Osteoblast (primary cell): ENCODE data around the gene CDH11. TPM values are rescaled to one million over a fixed set of nuclear protein-coding genes. Genes with fewer than 3 reads are reported as not detected.

ENCODE experiments used
- DNase-seq: peaks from one replicate; pipeline ENCODE4 v3.0.0; 2011; ENCODE audit warnings: low spot score, mixed read lengths; ENCODE audit not compliant: insufficient read length; ENCODE audit errors: missing footprints
- H2AFZ ChIP-seq: 2 replicates; pipeline ENCODE4 v1.6.0; 2011; ENCODE audit warnings: mild to moderate bottlenecking, low read length
- H3K27ac ChIP-seq: 2 replicates; pipeline ENCODE4 v1.5.1; 2011; ENCODE audit warnings: mild to moderate bottlenecking, low read depth, low read length, moderate library complexity
- H3K27me3 ChIP-seq: 2 replicates; pipeline ENCODE4 v1.6.0; 2012; ENCODE audit warnings: mild to moderate bottlenecking, control low read depth, inconsistent platforms, low read length, moderate library complexity; ENCODE audit not compliant: insufficient read depth
- H3K36me3 ChIP-seq: 2 replicates; pipeline ENCODE4 v1.5.1; 2011; ENCODE audit warnings: mild to moderate bottlenecking, low read length, control low read depth, moderate library complexity; ENCODE audit not compliant: insufficient read depth
- H3K4me1 ChIP-seq: 2 replicates; pipeline ENCODE4 v1.5.1; 2011; ENCODE audit warnings: mild to moderate bottlenecking, low read length, control low read depth, moderate library complexity; ENCODE audit not compliant: insufficient read depth
- H3K4me2 ChIP-seq: 2 replicates; pipeline ENCODE4 v1.6.0; 2011; ENCODE audit warnings: mild to moderate bottlenecking, low read length; ENCODE audit not compliant: insufficient read depth
- H3K4me3 ChIP-seq: fragments of 200-600 bp; sonication (generic); 3 replicates; pipeline ENCODE4 v1.5.1; 2012; ENCODE audit warnings: mild to moderate bottlenecking, low read length, inconsistent platforms; ENCODE audit not compliant: insufficient read depth
- H3K79me2 ChIP-seq: 2 replicates; pipeline ENCODE4 v1.6.0; 2012; ENCODE audit warnings: mild to moderate bottlenecking, low read length, control low read depth, inconsistent platforms; ENCODE audit not compliant: insufficient read depth
- H3K9me3 ChIP-seq: 2 replicates; pipeline ENCODE4 v1.5.1; 2011; ENCODE audit warnings: low read depth, low read length, control low read depth
- H4K20me1 ChIP-seq: 2 replicates; pipeline ENCODE4 v1.6.0; 2012; ENCODE audit warnings: mild to moderate bottlenecking, low read length, control low read depth; ENCODE audit not compliant: insufficient read depth
- CTCF ChIP-seq: IDR thresholded peaks from 2 replicates; pipeline ENCODE4 v1.5.1; 2011; ENCODE audit warnings: mild to moderate bottlenecking, low read depth, low read length, moderate library complexity; ENCODE audit errors: extremely low read depth
- total RNA-seq: library from RNA; depleted of rRNA; stranded (reverse); fragments of >200 nt; gene quantifications from 2 replicates; pipeline ENCODE4 v1.2.3, GENCODE V29; 2012

Gene CDH11
- total RNA-seq, 1 donor: 1,116 TPM

GRCh38 chr16:64977206-64977920, 144.5 kb downstream of the CDH11 start:
- no peaks in the 10 kb centered on the region for H3K27me3 ChIP-seq
- no peak overlapping the region for H3K4me2 ChIP-seq
- no peaks in the 10 kb centered on the region for H3K9me3 ChIP-seq
- H2AFZ ChIP-seq: no peak overlapping the region
- H3K4me3 ChIP-seq: no peak overlapping the region
- no peaks in the 10 kb centered on the region for H4K20me1 ChIP-seq
- no peak overlapping the region for H3K27ac ChIP-seq
- no peak for DNase-seq
- H3K36me3 ChIP-seq: peaks cover 94% of the 10 kb centered on the region
- TF ChIP-seq CTCF: no peak
- peaks cover 33% of the 10 kb centered on the region for H3K79me2 ChIP-seq
- H3K4me1 ChIP-seq: no peaks in the 10 kb centered on the region

- Histone ChIP-seq H2AFZ (no peak overlapping the region), H3K79me2 (peaks cover 28% of the 10 kb centered on the region), H3K4me2 (no peak overlapping the region), H3K36me3 (peaks cover 94% of the 10 kb centered on the region), H3K27ac (no peak overlapping the region), H3K4me3 (no peak overlapping the region), H4K20me1 (no peaks in the 10 kb centered on the region), H3K27me3 (no peaks in the 10 kb centered on the region), H3K4me1 (no peaks in the 10 kb centered on the region), H3K9me3 (no peaks in the 10 kb centered on the region)
- no peak for DNase-seq
- TF ChIP-seq CTCF: no peak
Measured at GRCh38 chr16:64975821-64976220, 146.0 kb downstream of the CDH11 start.

GRCh38 chr16:64974381-64974780, 147.5 kb downstream of the CDH11 start:
- no peaks in the 10 kb centered on the region for H3K27me3 ChIP-seq
- H3K4me2 ChIP-seq: no peak overlapping the region
- H3K4me1 ChIP-seq: no peaks in the 10 kb centered on the region
- H4K20me1 ChIP-seq: no peaks in the 10 kb centered on the region
- TF ChIP-seq CTCF: no peak
- no peak overlapping the region for H3K4me3 ChIP-seq
- no peaks in the 10 kb centered on the region for H3K9me3 ChIP-seq
- no peak for DNase-seq
- H3K27ac ChIP-seq: peak overlapping the region; percentile 1
- H3K36me3 ChIP-seq: peaks cover 92% of the 10 kb centered on the region
- peaks cover 16% of the 10 kb centered on the region for H3K79me2 ChIP-seq
- H2AFZ ChIP-seq: no peak overlapping the region

GRCh38 chr16:64973171-64973570, 148.7 kb downstream of the CDH11 start:
- Histone ChIP-seq H3K4me1 (peaks cover 2% of the 10 kb centered on the region), H3K79me2 (peaks cover 13% of the 10 kb centered on the region), H3K36me3 (peaks cover 90% of the 10 kb centered on the region), H3K9me3 (no peaks in the 10 kb centered on the region), H3K4me2 (no peak overlapping the region), H3K27me3 (no peaks in the 10 kb centered on the region), H3K27ac (no peak overlapping the region), H4K20me1 (no peaks in the 10 kb centered on the region), H2AFZ (no peak overlapping the region), H3K4me3 (no peak overlapping the region)
- TF ChIP-seq CTCF: no peak
- no peak for DNase-seq
